GM23248 (cell line): Measurements from ENCODE around the gene NDP. TPM values are rescaled to one million over a fixed set of nuclear protein-coding genes. Genes with fewer than 3 reads are reported as not detected.

Experiments
- DNase-seq: peaks from one replicate; pipeline ENCODE4 v3.0.0-alpha.2; 2015
- H2AFZ ChIP-seq: fragments of 200-600 bp; sonication (generic); 2 replicates; pipeline ENCODE4 v1.6.1; 2016; ENCODE audit warnings: antibody characterized with exemption
- H3F3A ChIP-seq: fragments of 200-600 bp; sonication (generic); 2 replicates; pipeline ENCODE4 v1.6.1; 2016; ENCODE audit warnings: mild to moderate bottlenecking, antibody characterized with exemption, mixed run types; ENCODE audit not compliant: insufficient read depth
- H3K27ac ChIP-seq: fragments of 200-600 bp; sonication (generic); 2 replicates; pipeline ENCODE4 v1.5.1; 2016; ENCODE audit warnings: mild to moderate bottlenecking
- H3K27me3 ChIP-seq: fragments of 200-600 bp; sonication (generic); replicated peaks from 2 replicates; pipeline ENCODE4 v1.6.1; 2016; ENCODE audit warnings: mild to moderate bottlenecking; ENCODE audit not compliant: insufficient read depth
- H3K36me3 ChIP-seq: fragments of 200-600 bp; sonication (generic); 2 replicates; pipeline ENCODE4 v1.6.1; 2016; ENCODE audit warnings: low read depth, mild to moderate bottlenecking
- H3K4me1 ChIP-seq: fragments of 200-600 bp; sonication (generic); 2 replicates; pipeline ENCODE4 v1.6.1; 2016; ENCODE audit warnings: mild to moderate bottlenecking; ENCODE audit not compliant: insufficient read depth
- H3K4me2 ChIP-seq: fragments of 200-600 bp; sonication (generic); one replicate; pipeline ENCODE4 v1.6.1; 2016; ENCODE audit warnings: mild to moderate bottlenecking; ENCODE audit not compliant: unreplicated experiment
- H3K4me3 ChIP-seq: fragments of 200-600 bp; sonication (generic); 2 replicates; pipeline ENCODE4 v1.5.1; 2016; ENCODE audit warnings: mild to moderate bottlenecking
- H3K79me2 ChIP-seq: fragments of 200-600 bp; sonication (generic); 2 replicates; pipeline ENCODE4 v1.6.1; 2016; ENCODE audit warnings: mild to moderate bottlenecking; ENCODE audit not compliant: insufficient read depth
- H3K9ac ChIP-seq: fragments of 200-600 bp; sonication (generic); 2 replicates; pipeline ENCODE4 v1.6.1; 2016; ENCODE audit warnings: mild to moderate bottlenecking
- H3K9me2 ChIP-seq: fragments of 200-600 bp; sonication (generic); 2 replicates; pipeline ENCODE4 v1.6.1; 2016; ENCODE audit warnings: mixed run types, mild to moderate bottlenecking, moderate library complexity; ENCODE audit not compliant: insufficient read depth
- H3K9me3 ChIP-seq: fragments of 200-600 bp; sonication (generic); one replicate; pipeline ENCODE4 v1.6.1; 2017; ENCODE audit warnings: low read depth
- H4K20me1 ChIP-seq: fragments of 200-600 bp; sonication (generic); 2 replicates; pipeline ENCODE4 v1.6.0; 2016; ENCODE audit not compliant: insufficient read depth
- EZH2 ChIP-seq: fragments of 200-600 bp; sonication (generic); IDR thresholded peaks from 2 replicates; pipeline ENCODE4 v1.6.1; 2018; ENCODE audit warnings: antibody characterized with exemption, mild to moderate bottlenecking; ENCODE audit not compliant: insufficient read depth, poor library complexity, severe bottlenecking
- EZH2phosphoT487 ChIP-seq: fragments of 200-600 bp; sonication (generic); IDR thresholded peaks from 2 replicates; pipeline ENCODE4 v1.6.1; 2018; ENCODE audit warnings: antibody characterized with exemption, moderate library complexity, mild to moderate bottlenecking, low read depth; ENCODE audit not compliant: insufficient read depth
- WGBS, 2 experiments: methylation state at CpG; one replicate each; pipeline ENCODE4 v1.1.6; 2015 to 2017; ENCODE audit warnings: low lambda C conversion rate in 2 of 2, low coverage in 1 of 2; ENCODE audit errors: missing lambda C conversion rate in 2 of 2; 5-methylcytosine and 5-hydroxymethylcytosine counted together
- in situ Hi-C: fragments of 300-500 bp; cut with MboI; formaldehyde crosslinking; loops from 2 replicates; pipeline ENCODE4 v1.15.0; 2020
- polyA plus RNA-seq: library from polyadenylated mRNA; unstranded; fragments of >200 nt; fragmentation: Nextera tagmentation; extraction: Ambion mirVana; gene quantifications from 2 replicates; pipeline ENCODE4 v1.2.1, GENCODE V29; 2016
- total RNA-seq: library from RNA; depleted of rRNA; stranded (reverse); fragments of >200 nt; shearing (Covaris generic); gene quantifications from 2 replicates; pipeline ENCODE4 v1.2.3, GENCODE V29; 2014

Gene NDP
- total and polyA plus RNA-seq, 2 experiments from 2014 or later, result 0.22 to 0.79 TPM

DNA sequence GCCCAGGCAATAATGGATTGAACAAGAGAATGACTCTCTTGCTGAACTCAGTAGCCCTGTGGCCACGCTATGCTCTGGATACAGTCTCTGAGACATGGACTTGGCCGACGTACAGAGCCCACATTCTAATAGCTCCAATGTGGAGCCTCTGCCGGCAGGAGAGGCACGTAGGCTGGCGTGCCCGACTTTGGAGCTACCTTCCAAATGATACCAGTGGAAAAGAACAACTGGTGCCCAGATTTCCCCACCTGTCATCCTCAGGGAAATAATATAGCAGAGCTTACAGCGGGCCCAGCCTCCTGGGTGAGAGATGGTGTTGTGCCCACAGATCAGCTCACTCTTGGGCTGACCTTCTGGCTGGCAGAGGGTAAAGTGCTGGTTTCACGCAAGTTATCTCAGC, 10.6 kb downstream of the NDP start:
- H3K4me2 ChIP-seq, result no peak overlapping the region
- no peaks in the 10 kb centered on the region for H3K27me3 ChIP-seq
- no peak overlapping the region for H3K27ac ChIP-seq
- 62% methylated on average over 9 of the region's 9 CpGs for WGBS, 2 experiments
- no peaks in the 10 kb centered on the region for H3K36me3 ChIP-seq
- H4K20me1 ChIP-seq, result no peaks in the 10 kb centered on the region
- H3K9me3 ChIP-seq, result no peaks in the 10 kb centered on the region
- no peaks in the 10 kb centered on the region for H3F3A ChIP-seq
- no peak overlapping the region for H3K9ac ChIP-seq
- no peaks in the 10 kb centered on the region for H3K79me2 ChIP-seq
- TF ChIP-seq EZH2phosphoT487, result no peak
- H3K4me1 ChIP-seq, result peaks cover 7% of the 10 kb centered on the region; the same call in 1 of the 2 replicates
- no peak for DNase-seq
- in situ Hi-C loops, result loop anchor here (25.0 kb wide), 1 partner anchor 1100 kb away; no protein-coding TSS in a partner anchor
- no peak overlapping the region for H2AFZ ChIP-seq
- no peak overlapping the region for H3K4me3 ChIP-seq
- no peaks in the 10 kb centered on the region for H3K9me2 ChIP-seq

DNA sequence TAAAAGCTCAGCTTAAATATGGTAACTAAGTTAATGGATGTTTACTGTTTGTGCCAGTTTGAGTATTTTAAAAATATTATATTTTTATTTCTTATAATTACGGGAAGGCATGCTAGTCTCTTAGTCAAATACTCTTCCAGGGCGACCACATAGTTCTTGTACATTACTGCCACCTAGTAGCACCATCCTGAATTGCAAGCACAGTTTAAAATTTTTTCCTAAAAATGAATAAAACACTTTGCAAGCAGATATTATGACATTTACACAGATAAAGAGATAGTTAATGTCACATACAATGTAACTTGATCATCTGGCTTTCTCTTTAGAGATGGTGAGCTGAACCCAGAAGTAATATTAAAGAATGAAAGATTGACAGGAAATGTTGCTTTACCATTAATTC, 11.5 kb downstream of the NDP start:
- H3K79me2 ChIP-seq, result no peaks in the 10 kb centered on the region

DNA sequence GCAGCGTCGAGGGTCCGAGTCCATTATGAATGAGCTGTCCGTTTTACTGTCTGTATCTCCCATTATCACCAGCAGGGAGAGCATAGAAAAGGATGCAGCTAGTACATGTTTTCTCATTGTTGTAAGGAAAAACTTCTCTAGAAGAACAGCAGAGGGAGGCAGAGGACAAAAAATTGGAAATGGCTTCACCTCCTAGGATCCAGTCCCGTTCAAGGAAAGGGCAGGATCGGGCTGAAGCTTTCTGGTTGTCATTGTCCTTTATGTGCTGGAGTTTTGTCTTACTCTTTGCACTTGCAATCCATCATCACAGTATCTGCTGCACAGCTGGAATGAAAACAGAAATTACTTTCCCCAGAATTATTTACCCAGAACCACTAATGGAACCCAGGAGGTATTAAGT, 14.7 kb downstream of the NDP start:
- no peak overlapping the region for H3K4me2 ChIP-seq
- no peak for TF ChIP-seq EZH2
- no peak for TF ChIP-seq EZH2phosphoT487
- in situ Hi-C loops, result loop anchor here (5.0 to 25.0 kb wide), 2 partner anchors 279 to 1104 kb away; no protein-coding TSS in a partner anchor

More for the DNA sequence above, 11.5 kb downstream of the NDP start:
- Histone ChIP-seq H3F3A (no peaks in the 10 kb centered on the region), H2AFZ (no peak overlapping the region), H3K27ac (no peak overlapping the region), H3K4me1 (peaks cover 7% of the 10 kb centered on the region; the same call in 1 of the 2 replicates), H3K4me3 (no peak overlapping the region), H3K36me3 (no peaks in the 10 kb centered on the region), H3K9ac (no peak overlapping the region), H3K27me3 (no peaks in the 10 kb centered on the region), H3K9me3 (no peaks in the 10 kb centered on the region), H3K9me2 (no peaks in the 10 kb centered on the region), H3K4me2 (no peak overlapping the region), H4K20me1 (no peaks in the 10 kb centered on the region)
- 51 to 64% methylated on average over 2 of the region's 2 CpGs for WGBS, 2 experiments
- TF ChIP-seq EZH2 (no peak), EZH2phosphoT487 (no peak)
- in situ Hi-C loops, result loop anchor here (25.0 kb wide), 1 partner anchor 1101 kb away; no protein-coding TSS in a partner anchor
- no peak for DNase-seq

DNA sequence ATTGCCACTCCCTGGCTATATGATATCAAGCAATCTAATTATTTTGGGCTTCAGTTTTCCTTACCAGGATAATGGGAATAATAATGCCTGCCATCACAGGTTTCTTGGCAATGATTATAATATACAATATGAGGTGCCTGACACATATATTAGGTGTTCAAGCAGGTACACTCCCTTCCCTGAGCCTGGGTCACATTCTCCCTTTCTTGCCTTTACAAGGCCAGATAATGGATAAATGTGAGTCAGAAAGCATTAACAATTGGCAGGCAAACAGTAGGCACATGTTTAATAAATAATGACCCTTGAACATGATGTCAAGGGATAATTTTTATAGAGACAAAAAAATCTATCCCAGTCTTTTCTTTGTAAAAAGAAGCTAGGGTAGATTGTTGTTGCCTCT, 17.2 kb downstream of the NDP start:
- in situ Hi-C loops, result loop anchor here (5.0 to 25.0 kb wide), 2 partner anchors 281 to 1106 kb away; no protein-coding TSS in a partner anchor
- Histone ChIP-seq H3K4me1 (no peaks in the 10 kb centered on the region), H3K9me3 (no peaks in the 10 kb centered on the region), H3K36me3 (no peaks in the 10 kb centered on the region), H3K27me3 (no peaks in the 10 kb centered on the region), H3K79me2 (no peaks in the 10 kb centered on the region), H3K4me2 (no peak overlapping the region), H3K27ac (no peak overlapping the region), H3F3A (no peaks in the 10 kb centered on the region), H4K20me1 (no peaks in the 10 kb centered on the region), H3K9me2 (no peaks in the 10 kb centered on the region), H2AFZ (no peak overlapping the region), H3K9ac (no peak overlapping the region), H3K4me3 (no peak overlapping the region)
- TF ChIP-seq EZH2phosphoT487 (no peak), EZH2 (no peak)
- no peak for DNase-seq

More for the DNA sequence above, 14.7 kb downstream of the NDP start:
- Histone ChIP-seq H3K9me2 (no peaks in the 10 kb centered on the region), H3K79me2 (no peaks in the 10 kb centered on the region), H3K4me3 (no peak overlapping the region), H3K27ac (no peak overlapping the region), H4K20me1 (no peaks in the 10 kb centered on the region), H2AFZ (no peak overlapping the region), H3K9ac (no peak overlapping the region), H3K36me3 (no peaks in the 10 kb centered on the region), H3F3A (no peaks in the 10 kb centered on the region), H3K27me3 (no peaks in the 10 kb centered on the region), H3K9me3 (no peaks in the 10 kb centered on the region), H3K4me1 (no peaks in the 10 kb centered on the region)
- 0 to 2% methylated on average over 6 of the region's 6 CpGs for WGBS, 2 experiments
- DNase-seq, result peak; percentile 73

DNA sequence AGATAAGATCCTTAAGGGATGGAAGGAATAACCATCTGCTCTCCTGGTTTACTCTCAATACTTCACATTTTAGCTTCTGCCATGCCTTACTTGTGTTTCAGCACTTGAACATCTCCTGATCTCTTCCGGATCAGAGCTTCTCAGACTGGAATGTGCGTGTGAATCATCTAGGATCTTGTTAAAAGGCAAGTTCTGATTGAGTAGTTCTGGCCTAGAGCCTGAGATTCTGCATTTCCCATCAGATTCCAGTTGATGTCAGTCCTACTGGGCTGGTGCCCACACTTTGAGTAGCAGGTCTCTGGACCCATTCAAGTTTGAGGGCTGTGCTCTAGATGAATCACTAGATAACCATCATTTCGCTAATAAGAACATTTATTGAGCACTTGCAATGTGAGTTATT, 20.0 kb downstream of the NDP start:
- peak; percentile 27 for DNase-seq
- Histone ChIP-seq H3K9me3 (no peaks in the 10 kb centered on the region), H3F3A (no peaks in the 10 kb centered on the region), H4K20me1 (no peaks in the 10 kb centered on the region), H3K9me2 (no peaks in the 10 kb centered on the region), H3K9ac (no peak overlapping the region), H3K27me3 (no peaks in the 10 kb centered on the region), H3K36me3 (no peaks in the 10 kb centered on the region), H2AFZ (no peak overlapping the region), H3K4me1 (no peaks in the 10 kb centered on the region), H3K27ac (no peak overlapping the region), H3K4me2 (no peak overlapping the region), H3K4me3 (no peak overlapping the region), H3K79me2 (no peaks in the 10 kb centered on the region)
- WGBS, 2 experiments, result 68 to 75% methylated on average over 3 of the region's 3 CpGs
- in situ Hi-C loops, result loop anchor here (25.0 kb wide), 1 partner anchor 1109 kb away; no protein-coding TSS in a partner anchor
- no peak for TF ChIP-seq EZH2phosphoT487
- no peak for TF ChIP-seq EZH2
